Fibroblast of lung (primary cell): ENCODE measurements around the gene RNASE13. TPM values are rescaled to one million over a fixed set of nuclear protein-coding genes. Genes with fewer than 3 reads are reported as not detected.

ENCODE experiments used
- DNase-seq, 2 donors: peaks; one replicate each; pipeline versions ENCODE4 v3.0.0 to v3.0.0-alpha.2; 2010; ENCODE audit warnings: low read depth in 2 of 2
- H2AFZ ChIP-seq: 2 replicates; pipeline ENCODE4 v1.5.1; 2012; ENCODE audit warnings: low read length, control low read depth, inconsistent platforms
- H3K27ac ChIP-seq: 2 replicates; pipeline ENCODE4 v1.5.1; 2011; ENCODE audit warnings: low read length, control low read depth; ENCODE audit not compliant: insufficient read depth
- H3K27me3 ChIP-seq: 2 replicates; pipeline ENCODE4 v1.5.1; 2011; ENCODE audit warnings: mild to moderate bottlenecking, low read length; ENCODE audit not compliant: control insufficient read depth, insufficient read depth
- H3K36me3 ChIP-seq: 2 replicates; pipeline ENCODE4 v1.5.1; 2011; ENCODE audit warnings: low read length; ENCODE audit not compliant: control insufficient read depth, insufficient read depth
- H3K4me1 ChIP-seq: 2 replicates; pipeline ENCODE4 v1.5.1; 2011; ENCODE audit warnings: low read length; ENCODE audit not compliant: control insufficient read depth, insufficient read depth; ENCODE audit errors: extremely low read depth
- H3K4me2 ChIP-seq: 2 replicates; pipeline ENCODE4 v1.5.1; 2011; ENCODE audit warnings: low read length, control low read depth; ENCODE audit not compliant: insufficient read depth; ENCODE audit errors: extremely low read depth
- H3K4me3 ChIP-seq, 4 experiments: fragments of 200-600 bp in 1 of 4; sonication (generic) in 1 of 4; replicated peaks in 1 of 4; 2 replicates each; pipeline ENCODE4 v1.5.1; 2011 to 2016; ENCODE audit warnings: low read length in 4 of 4, low read depth in 3 of 4, mild to moderate bottlenecking in 3 of 4, control low read depth in 2 of 4, inconsistent platforms in 1 of 4, mixed read lengths in 1 of 4; ENCODE audit not compliant: insufficient read depth in 1 of 4; ENCODE audit errors: control extremely low read depth in 1 of 4
- H3K79me2 ChIP-seq: 2 replicates; pipeline ENCODE4 v1.5.1; 2012; ENCODE audit warnings: mild to moderate bottlenecking, low read length, inconsistent platforms; ENCODE audit not compliant: control insufficient read depth, insufficient read depth
- H3K9ac ChIP-seq: 2 replicates; pipeline ENCODE4 v1.5.1; 2011; ENCODE audit warnings: mild to moderate bottlenecking, low read length, control low read depth; ENCODE audit not compliant: insufficient read depth
- H3K9me3 ChIP-seq: 2 replicates; pipeline ENCODE4 v1.5.1; 2012; ENCODE audit warnings: low read depth, low read length; ENCODE audit not compliant: control insufficient read depth, insufficient read depth
- H4K20me1 ChIP-seq: 2 replicates; pipeline ENCODE4 v1.5.1; 2011; ENCODE audit warnings: low read length; ENCODE audit not compliant: control insufficient read depth, insufficient read depth; ENCODE audit errors: extremely low read depth
- CTCF ChIP-seq, 2 donors: IDR thresholded peaks in 1 of 2; conservative IDR thresholded peaks in 1 of 2; 1 replicate in 1 of 2; 2 replicates in 1 of 2; pipeline ENCODE4 v1.5.1; 2011 to 2012; ENCODE audit warnings: low read length in 2 of 2, control low read depth in 1 of 2, inconsistent platforms in 1 of 2, low read depth in 1 of 2, mild to moderate bottlenecking in 1 of 2
- EZH2 ChIP-seq: IDR thresholded peaks from 2 replicates; pipeline ENCODE4 v1.5.1; 2012; ENCODE audit warnings: low read length, control low read depth, mild to moderate bottlenecking; ENCODE audit errors: missing control alignments
- polyA plus RNA-seq, 2 donors: library from polyadenylated mRNA; depleted of rRNA in 1 of 2; stranded (reverse) in 1 of 2; unstranded in 1 of 2; fragments of >200 nt; gene quantifications; 2 replicates each; pipeline ENCODE4 v1.2.1, GENCODE V29; 2011 to 2012; ENCODE audit warnings: missing spikeins in 1 of 2
- total RNA-seq: library from RNA; depleted of rRNA; stranded (reverse); fragments of >200 nt; gene quantifications from 2 replicates; pipeline ENCODE4 v1.2.1, GENCODE V29; 2014

RNASE13 gene
- total and polyA plus RNA-seq, 2 donors (not counting 1 experiment from before 2014, with no cell fraction given), result not detected

GRCh38 chr14:21056520-21057163 is 22.0 kb upstream of the RNASE13 start:
- H3K9ac ChIP-seq, result no peak overlapping the region
- DNase-seq, result no peak
- no peaks in the 10 kb centered on the region for H3K4me1 ChIP-seq
- no peak overlapping the region for H3K4me3 ChIP-seq
- H3K27me3 ChIP-seq, result peaks cover 8% of the 10 kb centered on the region
- no peak overlapping the region for H2AFZ ChIP-seq
- no peaks in the 10 kb centered on the region for H4K20me1 ChIP-seq
- H3K4me2 ChIP-seq, result no peak overlapping the region
- TF ChIP-seq CTCF (conservative IDR thresholded peaks at IDR 0.05 in 1 of 2, IDR thresholded peaks at IDR 0.05 in 1 of 2; ENCODE audit: low read depth in 1 of 2, low read length in 2 of 2), result no peak
- no peak for TF ChIP-seq EZH2
- H3K9me3 ChIP-seq, result no peaks in the 10 kb centered on the region
- no peaks in the 10 kb centered on the region for H3K79me2 ChIP-seq
- no peak overlapping the region for H3K27ac ChIP-seq
- no peaks in the 10 kb centered on the region for H3K36me3 ChIP-seq

- H3K4me3 ChIP-seq, result no peak overlapping the region
- no peak overlapping the region for H3K4me2 ChIP-seq
- TF ChIP-seq CTCF (conservative IDR thresholded peaks at IDR 0.05 in 1 of 2, IDR thresholded peaks at IDR 0.05 in 1 of 2; ENCODE audit: low read depth in 1 of 2, low read length in 2 of 2) (no peak), EZH2 (no peak)
- H3K36me3 ChIP-seq, result no peaks in the 10 kb centered on the region
- H3K9me3 ChIP-seq, result no peaks in the 10 kb centered on the region
- no peaks in the 10 kb centered on the region for H4K20me1 ChIP-seq
- H3K27me3 ChIP-seq, result peaks cover 3% of the 10 kb centered on the region
- H2AFZ ChIP-seq, result no peak overlapping the region
- H3K9ac ChIP-seq, result no peak overlapping the region
- no peak for DNase-seq
- H3K4me1 ChIP-seq, result no peaks in the 10 kb centered on the region
- no peak overlapping the region for H3K27ac ChIP-seq
- no peaks in the 10 kb centered on the region for H3K79me2 ChIP-seq
These were observed 21.0 kb upstream of the RNASE13 start for GRCh38 chr14:21055432-21056117.

- H3K9ac ChIP-seq, result no peak overlapping the region
These were observed 20.1 kb upstream of the RNASE13 start for GRCh38 chr14:21054768-21055145.

More at GRCh38 chr14:21054768-21055145, 20.1 kb upstream of the RNASE13 start:
- Histone ChIP-seq H3K4me1 (no peaks in the 10 kb centered on the region), H3K36me3 (no peaks in the 10 kb centered on the region), H2AFZ (no peak overlapping the region), H3K4me3 (no peak overlapping the region), H3K27me3 (no peaks in the 10 kb centered on the region), H4K20me1 (no peaks in the 10 kb centered on the region), H3K79me2 (no peaks in the 10 kb centered on the region), H3K9me3 (no peaks in the 10 kb centered on the region), H3K27ac (no peak overlapping the region), H3K4me2 (no peak overlapping the region)
- TF ChIP-seq CTCF (conservative IDR thresholded peaks at IDR 0.05 in 1 of 2, IDR thresholded peaks at IDR 0.05 in 1 of 2; ENCODE audit: low read depth in 1 of 2, low read length in 2 of 2) (no peak), EZH2 (no peak)
- no peak for DNase-seq
